GM12865 (cell line): ENCODE measurements around the gene PANK4.
A peak's percentile ranks its signal among the peaks of the same experiment; 100 is the strongest.
"Not testable (repeated sequence)": the region's sequence is repeated elsewhere in the genome, so short reads cannot be mapped to it uniquely, and the experiment has no call there.

Experiments
- DNase-seq: peaks from one replicate; pipeline ENCODE4 v3.0.0; 2010; ENCODE audit warnings: low read depth
- H3K4me3 ChIP-seq: 2 replicates; pipeline ENCODE4 v1.5.1; 2011; ENCODE audit warnings: mild to moderate bottlenecking, low read depth, low read length, control low read depth
- CTCF ChIP-seq: IDR thresholded peaks from 2 replicates; pipeline ENCODE4 v1.5.1; 2011; ENCODE audit warnings: low read length, control low read depth, low read depth, inconsistent platforms; ENCODE audit not compliant: insufficient read depth; ENCODE audit errors: missing control alignments

The PANK4 gene

GRCh38 chr1:2525920-2526823, at the start of gene PANK4:
Gene PANK4 (minus strand): TSS chr1:2526596. CDS start chr1:2526587, 9 bp downstream.
- TF ChIP-seq CTCF = no peak
- H3K4me3 ChIP-seq = peak within 1 kb of the TSS; percentile 82
- DNase-seq = peak; percentile 96

- H3K4me3 ChIP-seq = no peak overlapping the region
- no peak for TF ChIP-seq CTCF
- DNase-seq = no peak
These were observed 48.0 kb upstream of the PANK4 start for GRCh38 chr1:2574350-2574749.

GRCh38 chr1:2573250-2573920, 47.0 kb upstream of the PANK4 start:
- no peak for TF ChIP-seq CTCF
- no peak overlapping the region for H3K4me3 ChIP-seq
- DNase-seq = no peak

GRCh38 chr1:2571348-2571747, 45.0 kb upstream of the PANK4 start:
- DNase-seq = no peak
- no peak for TF ChIP-seq CTCF
- no peak overlapping the region for H3K4me3 ChIP-seq

- no peak overlapping the region for H3K4me3 ChIP-seq
- TF ChIP-seq CTCF = no peak
These were observed 43.9 kb upstream of the PANK4 start for GRCh38 chr1:2570332-2570731.

GRCh38 chr1:2569703-2570102, 43.3 kb upstream of the PANK4 start:
- not testable (repeated sequence) for H3K4me3 ChIP-seq, DNase-seq

More at GRCh38 chr1:2570332-2570731, 43.9 kb upstream of the PANK4 start:
- DNase-seq = no peak

GRCh38 chr1:2569060-2569459, 42.7 kb upstream of the PANK4 start:
- no peak overlapping the region for H3K4me3 ChIP-seq
- no peak for TF ChIP-seq CTCF
- DNase-seq = no peak

GRCh38 chr1:2568187-2568816, 41.9 kb upstream of the PANK4 start:
- not testable (repeated sequence) for H3K4me3 ChIP-seq, DNase-seq
